GM12878 (cell line): Measurements from ENCODE around the gene FILIP1L. TPM values are rescaled to one million over a fixed set of nuclear protein-coding genes. Genes with fewer than 3 reads are reported as not detected.

ENCODE experiments used
- ATAC-seq: fragments of 200-7000 bp; cut with Tn5 transposase; 3 replicates; pipeline ENCODE4 v1.9.1; 2020; ENCODE audit warnings: mild to moderate bottlenecking, moderate library complexity
- BruUV-seq: library from RNA; stranded (reverse); fragments of 400-500 nt; replicated peaks from 2 replicates; lab custom pipeline; 2021; lab: Mats Ljungman, UMichigan
- CTCF ChIA-PET: fragments of 300-600 bp; sonication (Branson Sonifier 250); formaldehyde crosslinking; extraction: SDS; loops from one replicate; lab custom pipeline; 2021; ENCODE audit warnings: inconsistent platforms; lab: Yijun Ruan, JAX
- POLR2A ChIA-PET: fragments of 350-600 bp; formaldehyde crosslinking; extraction: SDS; loops from one replicate; lab custom pipeline; 2021; ENCODE audit warnings: inconsistent platforms; lab: Charles Lee
- RAD21 ChIA-PET: fragments of 300-600 bp; sonication (Branson Sonifier 250); formaldehyde crosslinking; loops from one replicate; lab custom pipeline; 2023; ENCODE audit warnings: antibody characterized with exemption; ENCODE audit not compliant: unreplicated experiment; lab: Charles Lee
- SMC1A ChIA-PET: fragments of 300-600 bp; sonication (Branson Sonifier 250); formaldehyde crosslinking; loops from one replicate; lab custom pipeline; 2023; ENCODE audit not compliant: unreplicated experiment, uncharacterized antibody; lab: Charles Lee
- DNase-seq: peaks from one replicate; pipeline ENCODE4 v3.0.0-alpha.2; 2011; ENCODE audit warnings: low read depth, low spot score
- FAIRE-seq: peaks from 3 replicates; lab custom pipeline; 2011; peaks lifted over from hg19 to GRCh38; lab: Jason Lieb, UNC
- H2AFZ ChIP-seq: 2 replicates; pipeline ENCODE4 v1.6.0; 2011; ENCODE audit warnings: low read depth, low read length, control low read depth; ENCODE audit not compliant: control insufficient read depth
- H3K27ac ChIP-seq: 2 replicates; pipeline ENCODE4 v1.5.1; 2011; ENCODE audit warnings: control low read depth; ENCODE audit not compliant: control insufficient read depth, insufficient read depth
- H3K27me3 ChIP-seq, 2 experiments: replicated peaks in 1 of 2; 2 replicates each; pipeline versions ENCODE4 v1.6.0 to v1.6.1; 2011; ENCODE audit warnings: low read length in 1 of 2; ENCODE audit not compliant: control insufficient read depth in 2 of 2, insufficient read depth in 2 of 2
- H3K36me3 ChIP-seq, 2 experiments: 2 replicates each; pipeline ENCODE4 v1.5.1; 2011; ENCODE audit warnings: low read length in 1 of 2; ENCODE audit not compliant: control insufficient read depth in 2 of 2, insufficient read depth in 2 of 2
- H3K4me1 ChIP-seq: 2 replicates; pipeline ENCODE4 v1.6.1; 2011; ENCODE audit warnings: mild to moderate bottlenecking, low read length, moderate library complexity, mixed read lengths; ENCODE audit not compliant: control insufficient read depth, insufficient read depth
- H3K4me2 ChIP-seq: 2 replicates; pipeline ENCODE4 v1.6.0; 2011; ENCODE audit warnings: control low read depth; ENCODE audit not compliant: control insufficient read depth, insufficient read depth
- H3K4me3 ChIP-seq: fragments of 200-600 bp; sonication (generic); 2 replicates; pipeline ENCODE4 v1.5.1; 2016
- H3K79me2 ChIP-seq: 2 replicates; pipeline ENCODE4 v1.6.0; 2011; ENCODE audit warnings: low read length; ENCODE audit not compliant: control insufficient read depth, insufficient read depth
- H3K9ac ChIP-seq: 2 replicates; pipeline ENCODE4 v1.8.0; 2011; ENCODE audit warnings: low read length, control low read depth, mixed read lengths; ENCODE audit not compliant: control insufficient read depth, insufficient read depth
- H3K9me3 ChIP-seq: replicated peaks from 3 replicates; pipeline ENCODE4 v1.5.1; 2011; ENCODE audit warnings: mild to moderate bottlenecking, low read length; ENCODE audit not compliant: control insufficient read depth, insufficient read depth
- H4K20me1 ChIP-seq: 2 replicates; pipeline ENCODE4 v1.6.0; 2011; ENCODE audit not compliant: control insufficient read depth, insufficient read depth
- ATF2 ChIP-seq: IDR thresholded peaks from 2 replicates; pipeline ENCODE4 v1.6.1; 2012; ENCODE audit warnings: low read length, inconsistent platforms
- BMI1 ChIP-seq: fragments of 450-650 bp; IDR thresholded peaks from 2 replicates; pipeline ENCODE4 v1.6.1; 2016; ENCODE audit warnings: mild to moderate bottlenecking, moderate library complexity, borderline replicate concordance
- ETV6 ChIP-seq, 2 experiments: fragments of 450-650 bp in 1 of 2; IDR thresholded peaks in 1 of 2; conservative IDR thresholded peaks in 1 of 2; 2 replicates each; pipeline ENCODE4 v1.6.1; 2014; ENCODE audit warnings: antibody characterized with exemption in 1 of 2, borderline replicate concordance in 1 of 2, low read depth in 1 of 2, mild to moderate bottlenecking in 1 of 2, moderate library complexity in 1 of 2
- NFIC ChIP-seq: IDR thresholded peaks from 2 replicates; pipeline ENCODE4 v1.6.1; 2012; ENCODE audit warnings: low read depth, mild to moderate bottlenecking, inconsistent platforms, low read length, moderate library complexity
- RBBP5 ChIP-seq: fragments of 200-600 bp; sonication (generic); conservative IDR thresholded peaks from 2 replicates; pipeline ENCODE4 v1.6.1; 2016
- SIX5 ChIP-seq: IDR thresholded peaks from 2 replicates; pipeline ENCODE4 v1.6.1; 2011; ENCODE audit warnings: mild to moderate bottlenecking, low read depth, low read length, moderate library complexity; ENCODE audit not compliant: severe bottlenecking
- SMARCA5 ChIP-seq: fragments of 450-650 bp; IDR thresholded peaks from 2 replicates; pipeline ENCODE4 v1.6.1; 2017; ENCODE audit warnings: mild to moderate bottlenecking
- ZNF274 ChIP-seq: IDR thresholded peaks from one replicate; pipeline ENCODE4 v1.8.0; 2011; ENCODE audit not compliant: insufficient read length, insufficient read depth
- WGBS: methylation state at CpG from one replicate; pipeline ENCODE4 v1.1.6; 2016; ENCODE audit warnings: low lambda C conversion rate; ENCODE audit not compliant: insufficient replicate concordance, insufficient coverage; ENCODE audit errors: missing lambda C conversion rate; 5-methylcytosine and 5-hydroxymethylcytosine counted together
- in situ Hi-C: fragments of 300-500 bp; cut with MboI; formaldehyde crosslinking; loops from 9 replicates; pipeline ENCODE4 v1.14.3; 2018; ENCODE audit warnings: mixed read lengths
- intact Hi-C: fragments of 100-400 bp; cut with micrococcal nuclease; formaldehyde crosslinking; loops from one replicate; pipeline ENCODE4 v1.14.2; 2022; ENCODE audit not compliant: unreplicated experiment
- polyA plus RNA-seq, 11 experiments: library from polyadenylated mRNA; depleted of rRNA in 4 of 11; unstranded in 6 of 11; stranded (reverse) in 5 of 11; fragments of >200 nt; fragmentation: Nextera tagmentation in 4 of 11; fragmentation: Illumina TruSeq in 1 of 11; extraction: Ambion mirVana in 4 of 11; extraction: Trizol in 1 of 11; gene quantifications; 1 replicate in 1 of 11; 2 replicates in 10 of 11; pipeline versions ENCODE4 v1.2.1 to v1.2.3, GENCODE V29; 2011 to 2016; ENCODE audit warnings: inconsistent platforms in 2 of 11, missing spikeins in 2 of 11, low read depth in 1 of 11
- total RNA-seq, 4 experiments: library from RNA; depleted of rRNA in 3 of 4; stranded (reverse); fragments of >200 nt in 3 of 4; fragmentation: Illumina TruSeq in 1 of 4; extraction: Trizol in 1 of 4; gene quantifications; 2 replicates each; pipeline versions ENCODE4 v1.2.1 to v1.2.3, GENCODE V29; 2013 to 2021
- TF ChIP-seq, protein P1 (sequence below): fragments of 450-650 bp; IDR thresholded peaks from 2 replicates; pipeline ENCODE4 v1.6.1; 2018; ENCODE audit warnings: borderline replicate concordance, mild to moderate bottlenecking; ENCODE audit not compliant: partially characterized antibody
- TF ChIP-seq, protein P2 (sequence below): fragments of 450-650 bp; IDR thresholded peaks from 2 replicates; pipeline ENCODE4 v1.6.1; 2017; ENCODE audit warnings: low read depth, mild to moderate bottlenecking, moderate library complexity

The FILIP1L gene
- total and polyA plus RNA-seq, 10 of the 15 experiments (the other 5 are each of a cell fraction or from before 2014, with no cell fraction given), result 0.24 to 6.1 (median 3.5) TPM

GRCh38 chr3:100129941-100130340 lies 15.6 kb upstream of the FILIP1L start:
- H3K9ac ChIP-seq, result no peak overlapping the region
- CTCF ChIA-PET, result interaction anchor here (1.0 to 1.5 kb wide), 3 partner anchors 10 to 61 kb away, joined by 3 to 5 read pairs (median 3); no protein-coding TSS in a partner anchor
- ATAC-seq, result no peak
- H3K27me3 ChIP-seq, result no peaks in the 10 kb centered on the region
- H3K79me2 ChIP-seq, result no peaks in the 10 kb centered on the region
- H3K36me3 ChIP-seq, result no peaks in the 10 kb centered on the region
- no TSS peak for BruUV-seq
- WGBS, result 94% methylated on average over 1 of the region's 1 CpG
- no peaks in the 10 kb centered on the region for H3K9me3 ChIP-seq
- no peak overlapping the region for H3K4me3 ChIP-seq
- no peak overlapping the region for H3K27ac ChIP-seq
- H2AFZ ChIP-seq, result no peak overlapping the region
- FAIRE-seq, result no peak
- SMC1A ChIA-PET, result no interaction called here
- no peak for TF ChIP-seq SMARCA5
- TF ChIP-seq ETV6 (conservative IDR thresholded peaks at IDR 0.05 in 1 of 2, IDR thresholded peaks at IDR 0.05 in 1 of 2; ENCODE audit: borderline replicate concordance in 1 of 2, low read depth in 1 of 2), result no peak
- no peak for TF ChIP-seq RBBP5
- RAD21 ChIA-PET, result no interaction called here
- no peak for DNase-seq
- intact Hi-C loops (no loop called here), in situ Hi-C loops (no loop called here)
- H3K4me2 ChIP-seq, result no peak overlapping the region
- no peaks in the 10 kb centered on the region for H3K4me1 ChIP-seq
- no peaks in the 10 kb centered on the region for H4K20me1 ChIP-seq
- POLR2A ChIA-PET, result no interaction called here

- SMC1A ChIA-PET, result no interaction called here
- H3K79me2 ChIP-seq, result no peaks in the 10 kb centered on the region
- H3K27me3 ChIP-seq, result no peaks in the 10 kb centered on the region
- no peaks in the 10 kb centered on the region for H4K20me1 ChIP-seq
- FAIRE-seq, result no peak
- no peaks in the 10 kb centered on the region for H3K4me1 ChIP-seq
- in situ Hi-C loops (no loop called here), intact Hi-C loops (no loop called here)
- no peak overlapping the region for H3K27ac ChIP-seq
- POLR2A ChIA-PET, result no interaction called here
- H3K9ac ChIP-seq, result no peak overlapping the region
- CTCF ChIA-PET, result no interaction called here
- no peak overlapping the region for H3K4me3 ChIP-seq
- ATAC-seq, result no peak
- H3K36me3 ChIP-seq, result no peaks in the 10 kb centered on the region
- TF ChIP-seq NFIC (no peak), ATF2 (no peak), SIX5 (no peak), ZNF274 (no peak), BMI1 (no peak)
- TF ChIP-seq, protein P1, sequence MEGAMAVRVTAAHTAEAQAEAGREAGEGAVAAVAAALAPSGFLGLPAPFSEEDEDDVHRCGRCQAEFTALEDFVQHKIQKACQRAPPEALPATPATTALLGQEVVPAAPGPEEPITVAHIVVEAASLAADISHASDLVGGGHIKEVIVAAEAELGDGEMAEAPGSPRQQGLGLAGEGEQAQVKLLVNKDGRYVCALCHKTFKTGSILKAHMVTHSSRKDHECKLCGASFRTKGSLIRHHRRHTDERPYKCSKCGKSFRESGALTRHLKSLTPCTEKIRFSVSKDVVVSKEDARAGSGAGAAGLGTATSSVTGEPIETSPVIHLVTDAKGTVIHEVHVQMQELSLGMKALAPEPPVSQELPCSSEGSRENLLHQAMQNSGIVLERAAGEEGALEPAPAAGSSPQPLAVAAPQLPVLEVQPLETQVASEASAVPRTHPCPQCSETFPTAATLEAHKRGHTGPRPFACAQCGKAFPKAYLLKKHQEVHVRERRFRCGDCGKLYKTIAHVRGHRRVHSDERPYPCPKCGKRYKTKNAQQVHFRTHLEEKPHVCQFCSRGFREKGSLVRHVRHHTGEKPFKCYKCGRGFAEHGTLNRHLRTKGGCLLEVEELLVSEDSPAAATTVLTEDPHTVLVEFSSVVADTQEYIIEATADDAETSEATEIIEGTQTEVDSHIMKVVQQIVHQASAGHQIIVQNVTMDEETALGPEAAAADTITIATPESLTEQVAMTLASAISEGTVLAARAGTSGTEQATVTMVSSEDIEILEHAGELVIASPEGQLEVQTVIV, result no peak
- TF ChIP-seq, protein P2, sequence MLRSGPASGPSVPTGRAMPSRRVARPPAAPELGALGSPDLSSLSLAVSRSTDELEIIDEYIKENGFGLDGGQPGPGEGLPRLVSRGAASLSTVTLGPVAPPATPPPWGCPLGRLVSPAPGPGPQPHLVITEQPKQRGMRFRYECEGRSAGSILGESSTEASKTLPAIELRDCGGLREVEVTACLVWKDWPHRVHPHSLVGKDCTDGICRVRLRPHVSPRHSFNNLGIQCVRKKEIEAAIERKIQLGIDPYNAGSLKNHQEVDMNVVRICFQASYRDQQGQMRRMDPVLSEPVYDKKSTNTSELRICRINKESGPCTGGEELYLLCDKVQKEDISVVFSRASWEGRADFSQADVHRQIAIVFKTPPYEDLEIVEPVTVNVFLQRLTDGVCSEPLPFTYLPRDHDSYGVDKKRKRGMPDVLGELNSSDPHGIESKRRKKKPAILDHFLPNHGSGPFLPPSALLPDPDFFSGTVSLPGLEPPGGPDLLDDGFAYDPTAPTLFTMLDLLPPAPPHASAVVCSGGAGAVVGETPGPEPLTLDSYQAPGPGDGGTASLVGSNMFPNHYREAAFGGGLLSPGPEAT, result no peak
- TF ChIP-seq, all 136 proteins: peak for 0
- 93% methylated on average over 5 of the region's 5 CpGs for WGBS
- RAD21 ChIA-PET, result no interaction called here
- H3K9me3 ChIP-seq, result no peaks in the 10 kb centered on the region
- no peak for DNase-seq
- H2AFZ ChIP-seq, result no peak overlapping the region
- no peak overlapping the region for H3K4me2 ChIP-seq
- BruUV-seq, result no TSS peak
Observed at GRCh38 chr3:100128565-100128964, 14.3 kb upstream of the FILIP1L start.
